GM23338 (cell line): ENCODE measurements around the gene MICALL1. TPM values are rescaled to one million over a fixed set of nuclear protein-coding genes. Genes with fewer than 3 reads are reported as not detected.
"Not testable (repeated sequence)": the region's sequence is repeated elsewhere in the genome, so short reads cannot be mapped to it uniquely, and the experiment has no call there.

ENCODE experiments used
- ATAC-seq: fragments of 200-7000 bp; cut with Tn5 transposase; 3 replicates; pipeline ENCODE4 v1.9.1; 2020
- DNase-seq: peaks from one replicate; pipeline ENCODE4 v3.0.0-alpha.2; 2015; ENCODE audit warnings: low spot score
- H2AFZ ChIP-seq: fragments of 200-600 bp; sonication (generic); 2 replicates; pipeline ENCODE4 v1.8.0; 2016; ENCODE audit warnings: antibody characterized with exemption, mild to moderate bottlenecking, moderate library complexity
- H3F3A ChIP-seq: fragments of 200-600 bp; sonication (generic); replicated peaks from 2 replicates; pipeline ENCODE4 v1.8.0; 2017; ENCODE audit warnings: antibody characterized with exemption, mixed run types, low read depth
- H3K27ac ChIP-seq: fragments of 200-600 bp; sonication (generic); 2 replicates; pipeline ENCODE4 v1.6.1; 2016; ENCODE audit warnings: low read depth
- H3K27me3 ChIP-seq: fragments of 200-600 bp; sonication (generic); 2 replicates; pipeline ENCODE4 v1.8.0; 2016; ENCODE audit warnings: mild to moderate bottlenecking, mixed run types, moderate library complexity; ENCODE audit not compliant: insufficient read depth
- H3K36me3 ChIP-seq: fragments of 200-600 bp; sonication (generic); 2 replicates; pipeline ENCODE4 v1.8.0; 2016; ENCODE audit warnings: mild to moderate bottlenecking; ENCODE audit not compliant: insufficient read depth
- H3K4me1 ChIP-seq: fragments of 200-600 bp; sonication (generic); 2 replicates; pipeline ENCODE4 v1.8.0; 2016; ENCODE audit warnings: mild to moderate bottlenecking, moderate library complexity; ENCODE audit not compliant: insufficient read depth
- H3K4me2 ChIP-seq: fragments of 200-600 bp; sonication (generic); 2 replicates; pipeline ENCODE4 v1.7.1; 2017; ENCODE audit warnings: mixed run types
- H3K4me3 ChIP-seq: fragments of 200-600 bp; sonication (generic); 2 replicates; pipeline ENCODE4 v1.6.1; 2016; ENCODE audit warnings: mixed run types
- H3K79me2 ChIP-seq: fragments of 200-600 bp; sonication (generic); replicated peaks from 2 replicates; pipeline ENCODE4 v1.8.0; 2017; ENCODE audit warnings: mild to moderate bottlenecking; ENCODE audit not compliant: insufficient read depth
- H3K9me2 ChIP-seq: fragments of 200-600 bp; sonication (generic); 2 replicates; pipeline ENCODE4 v1.8.0; 2017; ENCODE audit not compliant: insufficient read depth
- H4K20me1 ChIP-seq: fragments of 200-600 bp; sonication (generic); replicated peaks from 2 replicates; pipeline ENCODE4 v1.8.0; 2017; ENCODE audit warnings: mild to moderate bottlenecking; ENCODE audit not compliant: insufficient read depth
- H3K27ac Mint-ChIP-seq: 2 replicates; pipeline ENCODE4 v1.8.0; 2020; ENCODE audit warnings: inconsistent platforms, mild to moderate bottlenecking, moderate library complexity, mixed read lengths
- H3K27me3 Mint-ChIP-seq: 3 replicates; pipeline ENCODE4 v1.8.0; 2022; ENCODE audit warnings: low read depth, mild to moderate bottlenecking, moderate library complexity, mixed read lengths, inconsistent platforms; ENCODE audit not compliant: insufficient read depth, poor library complexity
- H3K36me3 Mint-ChIP-seq: 3 replicates; pipeline ENCODE4 v1.8.0; 2021; ENCODE audit warnings: low read depth, mild to moderate bottlenecking, inconsistent platforms, moderate library complexity, mixed read lengths
- H3K4me1 Mint-ChIP-seq: 3 replicates; pipeline ENCODE4 v1.8.0; 2020; ENCODE audit warnings: mild to moderate bottlenecking, inconsistent platforms, mixed read lengths
- H3K4me3 Mint-ChIP-seq: 3 replicates; pipeline ENCODE4 v1.8.0; 2021; ENCODE audit warnings: moderate library complexity, mild to moderate bottlenecking, inconsistent platforms, mixed read lengths
- H3K9me3 Mint-ChIP-seq: 3 replicates; pipeline ENCODE4 v1.8.0; 2020; ENCODE audit warnings: moderate library complexity, mild to moderate bottlenecking, inconsistent platforms, mixed read lengths
- CREB1 ChIP-seq: fragments of 250-450 bp; sonication (Bioruptor Pico); IDR thresholded peaks from 2 replicates; pipeline ENCODE4 v1.5.0; 2020; ENCODE audit warnings: low read depth, mild to moderate bottlenecking, moderate library complexity
- CTCF ChIP-seq, 2 experiments: fragments of 200-600 bp in 1 of 2; sonication (generic) in 1 of 2; conservative IDR thresholded peaks; 2 replicates each; pipeline versions ENCODE4 v1.5.1 to v1.6.1; 2016 to 2017; ENCODE audit warnings: antibody characterized with exemption in 2 of 2, low read depth in 2 of 2, mild to moderate bottlenecking in 2 of 2, moderate library complexity in 1 of 2
- EZH2 ChIP-seq: fragments of 200-600 bp; sonication (generic); IDR thresholded peaks from one replicate; pipeline ENCODE4 v1.8.0; 2017; ENCODE audit warnings: antibody characterized with exemption, mild to moderate bottlenecking, low read depth; ENCODE audit not compliant: unreplicated experiment
- EZH2phosphoT487 ChIP-seq: fragments of 200-600 bp; sonication (generic); IDR thresholded peaks from one replicate; pipeline ENCODE4 v1.8.1; 2018; ENCODE audit warnings: antibody characterized with exemption; ENCODE audit not compliant: unreplicated experiment
- JUNB ChIP-seq: IDR thresholded peaks from one replicate; pipeline ENCODE4 v1.6.1; 2016; ENCODE audit warnings: antibody characterized with exemption; ENCODE audit not compliant: unreplicated experiment
- POLR2AphosphoS5 ChIP-seq: IDR thresholded peaks from 2 replicates; pipeline ENCODE4 v1.6.1; 2016; ENCODE audit warnings: antibody characterized with exemption, low read depth
- ZNF331 ChIP-seq: fragments of 250-450 bp; sonication (Bioruptor Pico); IDR thresholded peaks from 2 replicates; pipeline ENCODE4 v1.5.0; 2020; ENCODE audit warnings: low read depth, mild to moderate bottlenecking, moderate library complexity
- ZNF462 ChIP-seq: fragments of 250-450 bp; sonication (Bioruptor Pico); IDR thresholded peaks from 2 replicates; pipeline ENCODE4 v1.5.0; 2020; ENCODE audit warnings: mild to moderate bottlenecking, moderate library complexity
- polyA plus RNA-seq: library from polyadenylated mRNA; unstranded; fragments of >200 nt; fragmentation: Nextera tagmentation; extraction: Ambion mirVana; gene quantifications from 2 replicates; pipeline ENCODE4 v1.2.1, GENCODE V29; 2016
- total RNA-seq: library from RNA; depleted of rRNA; stranded (reverse); fragments of >200 nt; shearing (Covaris generic); gene quantifications from 2 replicates; pipeline ENCODE4 v1.2.3, GENCODE V29; 2014

Gene MICALL1
- total and polyA plus RNA-seq, 2 experiments from 2014 or later = 5.9 to 33.1 TPM

DNA sequence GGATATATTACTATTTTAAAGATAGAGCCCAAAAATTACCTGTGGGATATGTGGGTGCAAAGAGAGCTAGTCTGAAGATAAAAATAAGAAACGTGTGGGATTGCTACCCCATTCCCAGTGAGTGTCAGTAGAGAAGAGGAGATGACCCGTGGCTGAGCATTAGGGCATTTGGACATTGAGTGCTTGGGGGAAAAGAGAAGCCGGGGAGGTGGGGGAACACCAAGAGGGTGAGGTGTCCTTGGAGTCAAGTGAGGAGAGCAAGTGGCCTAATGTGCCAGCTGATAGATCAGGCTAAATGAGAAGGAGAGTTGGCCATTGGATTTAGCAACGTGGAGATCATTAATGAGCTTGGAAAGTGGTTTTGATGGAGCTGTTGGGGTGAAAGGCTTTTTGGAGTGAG lies 48.6 kb downstream of the MICALL1 start (continued):
- TF ChIP-seq ZNF462 (CRISPR knock-in tag) = no peak
- TF ChIP-seq EZH2phosphoT487 = no peak
- no peak for TF ChIP-seq JUNB
- no peak for TF ChIP-seq CTCF (conservative IDR thresholded peaks at IDR 0.05; ENCODE audit: low read depth in 2 of 2)
- no peak for TF ChIP-seq CREB1 (CRISPR knock-in tag)
- TF ChIP-seq ZNF331 (CRISPR knock-in tag) = no peak
- TF ChIP-seq EZH2 = no peak
- no peak for TF ChIP-seq POLR2AphosphoS5

DNA sequence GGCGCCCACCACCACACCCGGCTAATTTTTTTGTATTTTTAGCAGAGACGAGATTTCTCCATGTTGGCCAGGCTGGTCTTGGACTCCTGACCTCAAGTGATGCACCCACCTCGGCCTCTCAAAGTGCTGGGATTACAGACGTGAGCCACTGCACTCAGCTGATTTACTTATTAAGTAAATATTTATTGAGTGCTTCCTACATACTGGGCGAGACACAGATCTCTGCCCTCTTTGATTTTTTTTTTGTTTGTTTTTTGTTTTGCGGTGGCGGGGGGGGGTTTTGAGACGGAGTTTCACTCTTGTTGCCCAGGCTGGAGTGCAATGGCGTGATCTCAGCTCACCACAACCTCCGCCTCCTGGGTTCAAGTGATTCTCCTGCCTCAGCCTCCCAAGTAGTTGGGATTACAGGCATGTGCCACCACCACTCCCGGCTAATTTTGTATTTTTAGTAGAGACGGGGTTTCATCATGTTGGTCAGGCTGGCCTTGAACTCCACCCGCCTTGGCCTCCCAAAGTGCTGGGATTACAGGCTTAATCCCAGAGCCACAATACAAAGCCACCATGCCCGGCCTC lies 49.8 kb downstream of the MICALL1 start:
- H3K27ac Mint-ChIP-seq, H2AFZ ChIP-seq, H3F3A ChIP-seq, H4K20me1 ChIP-seq, H3K4me3 Mint-ChIP-seq, H3K27ac ChIP-seq, H3K4me2 ChIP-seq, H3K9me2 ChIP-seq, H3K9me3 Mint-ChIP-seq, ATAC-seq, DNase-seq, H3K4me3 ChIP-seq: not testable (repeated sequence)
- Histone ChIP-seq H3K79me2 (peaks cover 35% of the 10 kb centered on the region), H3K36me3 (peaks cover 20% of the 10 kb centered on the region), H3K4me1 (peaks cover 14% of the 10 kb centered on the region), H3K27me3 (peaks cover 13% of the 10 kb centered on the region)
- peaks cover 42% of the 10 kb centered on the region for H3K36me3 Mint-ChIP-seq
- H3K4me1 Mint-ChIP-seq = peaks cover 15% of the 10 kb centered on the region
- H3K27me3 Mint-ChIP-seq = peaks cover 22% of the 10 kb centered on the region
